ENCODE measurements around the gene HOXD9. TPM values are rescaled to one million over a fixed set of nuclear protein-coding genes. Genes with fewer than 3 reads are reported as not detected.

HOXD9 gene
- total RNA-seq, 2 experiments from 2014 or later: not detected

- Mint-ChIP-seq H3K4me1 (ENCODE audit: low read depth) (peaks cover 10% of the 10 kb centered on the region), H3K9me3 (peaks cover 23% of the 10 kb centered on the region), H3K27me3 (peaks cover 79% of the 10 kb centered on the region), H3K4me3 (peak overlapping the region; percentile 11), H3K36me3 (ENCODE audit: low read depth) (peaks cover 25% of the 10 kb centered on the region), H3K27ac (no peak overlapping the region)
- CTCF ChIA-PET: interaction anchor here (1.6 to 2.2 kb wide), 3 partner anchors 19 to 44 kb away, joined by 3 to 7 read pairs (median 4); no protein-coding TSS in a partner anchor
- DNase-seq (no peak), ATAC-seq (no peak)
- intact Hi-C loops (cut with micrococcal nuclease): no loop called here
- TF ChIP-seq, protein P1, sequence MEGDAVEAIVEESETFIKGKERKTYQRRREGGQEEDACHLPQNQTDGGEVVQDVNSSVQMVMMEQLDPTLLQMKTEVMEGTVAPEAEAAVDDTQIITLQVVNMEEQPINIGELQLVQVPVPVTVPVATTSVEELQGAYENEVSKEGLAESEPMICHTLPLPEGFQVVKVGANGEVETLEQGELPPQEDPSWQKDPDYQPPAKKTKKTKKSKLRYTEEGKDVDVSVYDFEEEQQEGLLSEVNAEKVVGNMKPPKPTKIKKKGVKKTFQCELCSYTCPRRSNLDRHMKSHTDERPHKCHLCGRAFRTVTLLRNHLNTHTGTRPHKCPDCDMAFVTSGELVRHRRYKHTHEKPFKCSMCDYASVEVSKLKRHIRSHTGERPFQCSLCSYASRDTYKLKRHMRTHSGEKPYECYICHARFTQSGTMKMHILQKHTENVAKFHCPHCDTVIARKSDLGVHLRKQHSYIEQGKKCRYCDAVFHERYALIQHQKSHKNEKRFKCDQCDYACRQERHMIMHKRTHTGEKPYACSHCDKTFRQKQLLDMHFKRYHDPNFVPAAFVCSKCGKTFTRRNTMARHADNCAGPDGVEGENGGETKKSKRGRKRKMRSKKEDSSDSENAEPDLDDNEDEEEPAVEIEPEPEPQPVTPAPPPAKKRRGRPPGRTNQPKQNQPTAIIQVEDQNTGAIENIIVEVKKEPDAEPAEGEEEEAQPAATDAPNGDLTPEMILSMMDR (IDR thresholded peaks at IDR 0.05): no peak
- POLR2A ChIA-PET: interaction anchor here (1.2 kb wide), 1 partner anchor 12 kb away, joined by 3 read pairs; no protein-coding TSS in a partner anchor
These were observed 40.0 kb upstream of the HOXD9 start for GRCh38 chr2:176082525-176082823.

DNA sequence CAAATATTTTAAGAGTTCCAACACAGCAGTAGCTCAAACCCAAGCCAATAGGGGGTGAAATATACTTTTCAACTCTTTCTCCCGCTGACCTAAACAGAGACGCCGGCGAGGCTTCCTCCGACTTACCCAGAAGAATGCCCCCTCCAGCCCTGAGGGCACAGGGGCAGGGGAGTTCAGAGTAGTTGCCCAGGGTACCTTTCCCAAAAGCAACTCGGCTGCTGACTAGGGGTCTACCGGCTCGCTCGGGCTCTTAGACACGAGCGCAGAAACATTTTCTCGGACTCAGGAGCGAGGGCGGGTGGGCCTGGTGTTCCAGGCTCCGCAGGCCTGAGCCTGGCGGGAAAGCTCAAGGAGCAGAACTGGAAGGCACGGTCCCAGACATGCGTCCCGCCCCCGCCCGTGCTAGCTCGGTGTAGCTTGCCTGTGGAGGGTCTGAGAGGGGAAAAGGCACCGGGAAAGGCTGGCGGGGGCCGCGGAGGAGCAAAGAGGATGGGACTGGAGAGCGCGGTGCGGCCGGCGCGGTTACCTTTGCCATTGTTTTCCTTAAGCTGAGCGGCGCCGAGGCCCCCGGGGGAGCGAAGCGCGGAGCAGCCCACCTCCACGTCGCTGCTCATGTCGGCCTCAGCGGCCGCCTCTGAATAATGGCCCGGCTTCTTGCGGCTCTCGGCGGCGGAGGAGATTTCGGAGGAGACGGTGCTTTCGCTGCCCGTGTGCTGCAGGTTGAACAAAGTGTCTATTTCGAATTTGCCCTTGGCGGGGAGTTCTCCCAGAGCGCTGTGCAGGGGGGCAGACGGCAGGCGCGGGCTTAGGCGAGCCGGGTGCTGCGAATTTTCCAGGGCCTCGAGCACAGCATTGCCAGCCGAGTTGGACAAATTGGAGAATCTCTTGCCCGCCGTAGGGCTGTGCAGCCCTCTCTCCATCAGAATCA, 39.4 kb upstream of the HOXD9 start:
- H3K4me3 Mint-ChIP-seq: peak overlapping the region; percentile 28
- peaks cover 85% of the 10 kb centered on the region for H3K27me3 Mint-ChIP-seq
- ATAC-seq (no peak), DNase-seq (no peak)
- ChIA-PET CTCF (interaction anchor here (1.3 to 2.2 kb wide), 4 partner anchors 18 to 44 kb away, joined by 3 to 7 read pairs (median 4); no protein-coding TSS in a partner anchor), POLR2A (interaction anchor here (0.8 kb wide), 1 partner anchor 49 kb away, joined by 4 read pairs; no protein-coding TSS in a partner anchor)
- peaks cover 25% of the 10 kb centered on the region for H3K36me3 Mint-ChIP-seq (ENCODE audit: low read depth)
- H3K4me1 Mint-ChIP-seq (ENCODE audit: low read depth): peaks cover 10% of the 10 kb centered on the region
- no peak overlapping the region for H3K27ac Mint-ChIP-seq
- intact Hi-C loops (cut with micrococcal nuclease): no loop called here
- TF ChIP-seq, protein P1 (IDR thresholded peaks at IDR 0.05): no peak
- peaks cover 23% of the 10 kb centered on the region for H3K9me3 Mint-ChIP-seq

- DNase-seq (no peak), ATAC-seq (no peak)
- peaks cover 18% of the 10 kb centered on the region for H3K9me3 Mint-ChIP-seq
- H3K4me3 Mint-ChIP-seq: peak within 1 kb of the TSS; percentile 28
- CTCF ChIA-PET: interaction anchor here (1.3 kb wide), 1 partner anchor 43 kb away, joined by 3 read pairs; no protein-coding TSS in a partner anchor
- intact Hi-C loops (cut with micrococcal nuclease): no loop called here
- peaks cover 25% of the 10 kb centered on the region for H3K36me3 Mint-ChIP-seq (ENCODE audit: low read depth)
- POLR2A ChIA-PET: no interaction called here
- peaks cover 12% of the 10 kb centered on the region for H3K4me1 Mint-ChIP-seq (ENCODE audit: low read depth)
- TF ChIP-seq, protein P1 (IDR thresholded peaks at IDR 0.05): no peak
- H3K27ac Mint-ChIP-seq: no peak within 1 kb of the TSS
- peaks cover 86% of the 10 kb centered on the region for H3K27me3 Mint-ChIP-seq
These were observed 38.7 kb upstream of the HOXD9 start, which contains the start of gene EVX2 for GRCh38 chr2:176083796-176084261. EVX2 (minus strand) TSS chr2:176083962; CDS start chr2:176083776, 186 bp downstream.

GRCh38 chr2:176084611-176085119, 37.9 kb upstream of the HOXD9 start:
- CTCF ChIA-PET: interaction anchor here (0.9 to 1.8 kb wide), 4 partner anchors 10 to 395 kb away, joined by 4 to 10 read pairs (median 6); no protein-coding TSS in a partner anchor
- POLR2A ChIA-PET: no interaction called here
- DNase-seq: no peak
- H3K4me3 Mint-ChIP-seq: no peak overlapping the region
- H3K9me3 Mint-ChIP-seq: peaks cover 14% of the 10 kb centered on the region
- intact Hi-C loops (cut with micrococcal nuclease): loop anchor here (5.0 kb wide), 1 partner anchor 38 kb away; the partner anchor contains the start of gene HOXD9
- H3K27ac Mint-ChIP-seq: no peak overlapping the region
- peaks cover 18% of the 10 kb centered on the region for H3K36me3 Mint-ChIP-seq (ENCODE audit: low read depth)
- H3K4me1 Mint-ChIP-seq (ENCODE audit: low read depth): peaks cover 8% of the 10 kb centered on the region
- no peak for ATAC-seq
- TF ChIP-seq, protein P1 (IDR thresholded peaks at IDR 0.05): no peak
- peaks cover 85% of the 10 kb centered on the region for H3K27me3 Mint-ChIP-seq
